AG10803 (cell line): ENCODE data around the gene LYPD8.

Source experiments
- DNase-seq: peaks from one replicate; pipeline ENCODE4 v3.0.0; 2010; ENCODE audit warnings: low read depth
- H3K4me3 ChIP-seq: 2 replicates; pipeline ENCODE4 v1.5.1; 2011; ENCODE audit warnings: mild to moderate bottlenecking, low read length, control low read depth
- TF ChIP-seq, protein P1 (sequence below): conservative IDR thresholded peaks from 2 replicates; pipeline ENCODE4 v1.5.1; 2011; ENCODE audit warnings: mild to moderate bottlenecking, low read length, control low read depth, inconsistent platforms

The LYPD8 gene

DNA sequence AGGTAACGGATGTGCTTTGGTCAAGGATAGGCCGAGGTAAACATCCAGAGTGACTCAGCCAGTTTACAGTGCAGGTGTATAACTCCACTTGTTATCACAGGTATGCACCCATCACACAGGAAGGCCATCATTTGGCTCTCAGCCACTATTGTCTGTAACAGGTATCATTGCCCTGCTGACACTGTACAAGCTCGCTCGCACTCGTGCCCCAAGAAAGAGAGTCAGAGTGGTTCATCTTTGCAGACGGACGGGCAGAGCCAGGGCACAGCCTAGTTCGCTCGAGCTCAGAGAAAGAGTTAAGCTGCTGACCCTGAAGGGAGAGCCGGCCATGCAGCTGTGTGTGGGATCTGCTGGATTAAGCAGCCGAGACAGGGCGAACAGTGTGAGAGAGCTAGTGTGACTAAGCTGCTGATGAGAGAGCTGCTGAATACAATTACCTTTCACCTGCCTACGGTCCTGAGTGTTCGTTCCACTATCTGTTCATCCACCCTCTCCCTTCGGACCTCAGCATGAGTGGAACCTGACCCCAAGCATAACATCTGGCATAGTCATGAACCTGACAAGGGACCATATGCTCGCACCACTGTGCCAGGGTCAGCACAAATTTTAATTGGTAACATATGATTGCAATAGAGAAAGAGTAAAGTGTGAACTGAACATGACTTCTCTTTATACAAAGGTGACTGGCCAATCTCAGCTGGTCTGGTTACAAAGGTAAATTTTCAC, 27.0 kb upstream of the LYPD8 start:
- TF ChIP-seq, protein P1, sequence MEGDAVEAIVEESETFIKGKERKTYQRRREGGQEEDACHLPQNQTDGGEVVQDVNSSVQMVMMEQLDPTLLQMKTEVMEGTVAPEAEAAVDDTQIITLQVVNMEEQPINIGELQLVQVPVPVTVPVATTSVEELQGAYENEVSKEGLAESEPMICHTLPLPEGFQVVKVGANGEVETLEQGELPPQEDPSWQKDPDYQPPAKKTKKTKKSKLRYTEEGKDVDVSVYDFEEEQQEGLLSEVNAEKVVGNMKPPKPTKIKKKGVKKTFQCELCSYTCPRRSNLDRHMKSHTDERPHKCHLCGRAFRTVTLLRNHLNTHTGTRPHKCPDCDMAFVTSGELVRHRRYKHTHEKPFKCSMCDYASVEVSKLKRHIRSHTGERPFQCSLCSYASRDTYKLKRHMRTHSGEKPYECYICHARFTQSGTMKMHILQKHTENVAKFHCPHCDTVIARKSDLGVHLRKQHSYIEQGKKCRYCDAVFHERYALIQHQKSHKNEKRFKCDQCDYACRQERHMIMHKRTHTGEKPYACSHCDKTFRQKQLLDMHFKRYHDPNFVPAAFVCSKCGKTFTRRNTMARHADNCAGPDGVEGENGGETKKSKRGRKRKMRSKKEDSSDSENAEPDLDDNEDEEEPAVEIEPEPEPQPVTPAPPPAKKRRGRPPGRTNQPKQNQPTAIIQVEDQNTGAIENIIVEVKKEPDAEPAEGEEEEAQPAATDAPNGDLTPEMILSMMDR = no peak
- DNase-seq = no peak
- no peak overlapping the region for H3K4me3 ChIP-seq

DNA sequence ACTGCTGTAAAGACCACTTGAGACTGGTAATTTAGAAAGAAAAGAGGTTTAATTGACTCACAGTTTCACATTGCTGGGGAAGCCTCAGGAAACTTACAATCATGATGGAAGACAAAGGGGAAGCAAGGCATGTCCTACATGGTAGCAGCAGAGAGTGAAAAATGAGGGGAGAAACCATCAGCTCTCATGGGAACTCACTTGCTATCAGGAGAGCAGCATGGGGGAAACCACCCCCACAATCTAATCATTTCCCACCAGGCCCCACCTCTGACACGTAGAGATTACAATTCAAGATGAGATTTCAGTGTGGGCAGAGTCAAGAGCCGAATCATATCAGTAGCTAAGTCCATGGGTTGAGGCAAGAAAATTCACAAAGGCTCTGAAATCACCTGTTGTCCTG, 23.8 kb upstream of the LYPD8 start:
- H3K4me3 ChIP-seq = no peak overlapping the region
- TF ChIP-seq, protein P1 = no peak
- DNase-seq = no peak

DNA sequence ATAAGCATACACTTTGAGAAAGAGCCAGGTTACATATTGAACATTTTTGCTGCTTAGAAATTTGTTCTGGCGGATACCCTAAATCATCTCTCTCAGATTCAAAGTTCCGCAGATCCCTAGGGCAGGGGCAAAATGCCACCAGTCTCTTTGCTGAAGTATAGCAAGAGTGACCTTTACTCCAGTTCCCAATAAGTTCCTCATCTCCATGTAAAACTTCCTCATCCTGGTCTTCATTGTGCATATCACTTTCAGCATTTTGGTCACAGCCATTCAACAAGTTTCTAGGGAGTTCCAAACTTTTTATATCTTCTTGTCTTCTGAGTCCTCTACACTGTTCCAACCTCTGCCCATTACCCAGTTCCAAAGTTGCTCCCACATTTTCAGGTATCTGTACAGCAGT, 23.3 kb upstream of the LYPD8 start:
- TF ChIP-seq, protein P1 = no peak
- DNase-seq = no peak
- H3K4me3 ChIP-seq = no peak overlapping the region

DNA sequence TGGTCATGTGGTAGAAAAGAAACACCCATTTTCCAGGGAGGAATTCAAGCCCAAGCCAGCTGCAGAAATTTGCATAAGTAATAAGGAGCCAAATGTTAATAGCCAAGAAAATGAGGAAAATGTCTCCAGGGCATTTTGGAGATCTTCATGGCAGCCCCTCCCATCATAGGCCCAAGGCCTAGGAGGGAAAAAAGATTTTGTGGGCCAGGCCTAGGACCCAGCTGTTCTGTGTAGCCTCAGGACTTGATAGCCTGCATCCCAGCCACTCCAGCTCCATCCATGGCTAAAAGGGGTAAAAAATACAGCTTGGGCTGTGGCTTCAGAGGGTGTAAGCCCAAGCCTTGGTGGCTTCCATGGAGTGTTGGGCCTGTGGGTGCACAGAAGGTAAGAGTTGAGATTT, 21.4 kb upstream of the LYPD8 start:
- H3K4me3 ChIP-seq = no peak overlapping the region
- DNase-seq = no peak
- TF ChIP-seq, protein P1 = no peak

DNA sequence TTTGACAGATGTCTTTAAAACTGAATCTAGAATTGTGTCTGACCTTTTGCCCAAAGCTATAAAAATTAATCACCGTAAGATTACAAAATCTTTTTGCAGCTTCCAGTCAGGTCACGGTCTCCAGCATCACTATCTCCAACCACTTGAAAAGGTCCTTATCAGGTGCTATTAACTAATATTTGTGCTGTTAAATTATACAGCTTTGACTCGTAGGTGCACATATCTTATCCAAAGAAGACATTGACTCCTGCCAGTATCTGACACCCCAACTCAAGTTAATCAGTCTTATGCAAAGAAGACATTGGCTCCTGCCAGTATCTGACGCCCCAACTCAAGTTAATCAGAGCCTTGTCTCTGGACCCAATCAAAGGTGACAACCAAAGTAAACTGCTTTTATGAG, 19.9 kb upstream of the LYPD8 start:
- TF ChIP-seq, protein P1 = no peak
- DNase-seq = no peak
- H3K4me3 ChIP-seq = no peak overlapping the region

DNA sequence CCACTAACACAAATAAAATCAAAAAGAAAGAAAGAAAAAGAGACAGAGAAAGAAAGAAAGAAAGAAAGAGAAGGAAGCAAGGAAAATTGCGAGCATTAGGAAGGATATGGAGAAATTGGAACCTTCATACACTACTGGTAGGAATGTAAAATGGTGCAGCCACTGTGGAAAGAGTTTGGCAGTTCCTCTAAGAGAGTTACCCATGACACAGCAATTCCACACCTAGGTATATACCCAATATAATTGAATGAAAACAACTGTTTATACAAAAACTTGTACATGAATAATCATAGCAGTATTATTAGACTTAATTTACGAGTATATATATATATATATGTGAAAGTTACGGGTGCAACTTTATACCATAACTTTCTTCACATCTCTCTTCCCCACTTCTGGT, 4.1 kb upstream of the LYPD8 start:
- no peak for DNase-seq
- H3K4me3 ChIP-seq = no peak overlapping the region
- TF ChIP-seq, protein P1 = no peak

DNA sequence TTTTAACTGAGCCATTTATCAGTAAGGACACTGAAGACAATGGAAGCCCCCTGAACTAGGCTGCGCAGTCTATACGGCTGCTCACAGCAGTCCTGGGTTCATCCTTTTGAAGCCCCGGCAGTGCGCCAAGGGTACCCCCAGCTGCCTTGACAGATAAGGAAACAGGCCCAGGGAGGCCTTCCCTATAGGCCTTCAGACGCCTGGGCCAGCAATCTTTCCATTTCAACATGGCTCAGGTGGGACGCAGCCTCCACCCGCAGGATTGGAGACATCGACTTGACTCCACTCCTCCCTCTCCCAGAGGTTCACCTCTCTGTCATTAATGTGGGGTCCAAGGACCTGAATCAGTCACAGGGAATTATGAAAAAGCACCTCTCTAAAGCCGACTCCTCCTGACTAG, 2.8 kb upstream of the LYPD8 start:
- H3K4me3 ChIP-seq = no peak overlapping the region
- DNase-seq = no peak
- TF ChIP-seq, protein P1 = no peak
